ENCODE results near the gene STK32C.
A peak's percentile ranks its signal among the peaks of the same experiment; 100 is the strongest.
"Not testable (repeated sequence)": the region's sequence is repeated elsewhere in the genome, so short reads cannot be mapped to it uniquely, and the experiment has no call there.

The STK32C gene

GRCh38 chr10:132227851-132228390, 79.8 kb downstream of the STK32C start:
- no peak for DNase-seq

GRCh38 chr10:132226586-132227405, 81.0 kb downstream of the STK32C start:
- no peak for DNase-seq

- no peak for DNase-seq
Measured at GRCh38 chr10:132225849-132226205, 81.9 kb downstream of the STK32C start.

- no peak for DNase-seq
Measured at GRCh38 chr10:132225073-132225848, 82.5 kb downstream of the STK32C start.

- no peak for DNase-seq
Measured at GRCh38 chr10:132224343-132225072, 83.2 kb downstream of the STK32C start.

- no peak for DNase-seq
Measured at GRCh38 chr10:132223611-132224342, 84.0 kb downstream of the STK32C start.

GRCh38 chr10:132223156-132223590, 84.6 kb downstream of the STK32C start:
- DNase-seq: peak; percentile 76

- no peak for DNase-seq
Measured at GRCh38 chr10:132222726-132223125, 85.0 kb downstream of the STK32C start.

- DNase-seq: not testable (repeated sequence)
Measured at GRCh38 chr10:132220996-132221395, 86.8 kb downstream of the STK32C start.

GRCh38 chr10:132220061-132220460, 87.7 kb downstream of the STK32C start:
- DNase-seq: no peak

- no peak for DNase-seq
Measured at GRCh38 chr10:132219486-132219885, 88.3 kb downstream of the STK32C start.

GRCh38 chr10:132216441-132216840, 91.3 kb downstream of the STK32C start:
- DNase-seq: not testable (repeated sequence)

GRCh38 chr10:132213917-132214316, 93.8 kb downstream of the STK32C start:
- DNase-seq: no peak

- no peak for DNase-seq
Measured at GRCh38 chr10:132212816-132213215, 94.9 kb downstream of the STK32C start.

- no peak for DNase-seq
Measured at GRCh38 chr10:132211246-132211645, 96.5 kb downstream of the STK32C start.

- DNase-seq: no peak
Measured at GRCh38 chr10:132210766-132211165, 97.0 kb downstream of the STK32C start.

GRCh38 chr10:132209978-132210530, 97.7 kb downstream of the STK32C start:
- DNase-seq: no peak

GRCh38 chr10:132209130-132209529, 98.6 kb downstream of the STK32C start:
- DNase-seq: no peak

- DNase-seq: no peak
Measured at GRCh38 chr10:132208462-132209050, 99.2 kb downstream of the STK32C start.

GRCh38 chr10:132207536-132208461, 100.0 kb downstream of the STK32C start:
- no peak for DNase-seq
